B cell (primary cell): ENCODE measurements around the gene IST1. TPM values are rescaled to one million over a fixed set of nuclear protein-coding genes. Genes with fewer than 3 reads are reported as not detected.
A peak's percentile ranks its signal among the peaks of the same experiment; 100 is the strongest.

ENCODE experiments used
- ATAC-seq: fragments of 200-7000 bp; cut with Tn5 transposase; one replicate; pipeline ENCODE4 v1.10.0; 2021; ENCODE audit warnings: low read depth, mild to moderate bottlenecking, moderate number of reproducible peaks, moderate library complexity
- CTCF ChIA-PET: fragments of 350-600 bp; sonication (Branson Sonifier 250); formaldehyde crosslinking; loops from one replicate; lab custom pipeline; 2021; ENCODE audit warnings: antibody characterized with exemption, inconsistent platforms; lab: Charles Lee
- POLR2A ChIA-PET: fragments of 350-600 bp; sonication (Branson Sonifier 250); formaldehyde crosslinking; loops from one replicate; lab custom pipeline; 2021; ENCODE audit warnings: antibody characterized with exemption; lab: Charles Lee
- DNase-seq: peaks from one replicate; pipeline ENCODE4 v3.0.0; 2013
- H2AFZ ChIP-seq: 2 replicates; pipeline ENCODE4 v1.6.1; 2012; ENCODE audit warnings: mild to moderate bottlenecking, low read depth, low read length; ENCODE audit not compliant: insufficient read depth, poor library complexity, severe bottlenecking
- H3K27ac ChIP-seq, 2 donors: 1 replicate in 1 of 2; 2 replicates in 1 of 2; pipeline ENCODE4 v1.5.1; 2012 to 2013; ENCODE audit warnings: low read length in 2 of 2, mild to moderate bottlenecking in 2 of 2, moderate library complexity in 1 of 2
- H3K27me3 ChIP-seq, 4 experiments: fragments of 200-600 bp in 1 of 4; sonication (generic) in 1 of 4; replicated peaks in 1 of 4; 1 replicate in 2 of 4; 2 replicates in 2 of 4; pipeline versions ENCODE4 v1.6.1 to v1.7.0; 2013 to 2016; ENCODE audit warnings: low read length in 3 of 4, mild to moderate bottlenecking in 2 of 4, mixed read lengths in 1 of 4, moderate library complexity in 1 of 4; ENCODE audit not compliant: insufficient read depth in 4 of 4, control insufficient read depth in 3 of 4; ENCODE audit errors: control extremely low read depth in 1 of 4
- H3K36me3 ChIP-seq, 2 experiments: replicated peaks in 1 of 2; 1 replicate in 1 of 2; 2 replicates in 1 of 2; pipeline versions ENCODE4 v1.6.1 to v1.7.1; 2013; ENCODE audit warnings: low read length in 1 of 2; ENCODE audit not compliant: insufficient read depth in 2 of 2, control insufficient read depth in 1 of 2; ENCODE audit errors: control extremely low read depth in 1 of 2, extremely low read depth in 1 of 2
- H3K4me1 ChIP-seq, 2 donors: fragments of 200-600 bp in 1 of 2; sonication (generic) in 1 of 2; 1 replicate in 1 of 2; 2 replicates in 1 of 2; pipeline versions ENCODE4 v1.5.1 to v1.6.1; 2013 to 2017; ENCODE audit warnings: low read length in 2 of 2; ENCODE audit not compliant: control insufficient read depth in 2 of 2, insufficient read depth in 2 of 2
- H3K4me2 ChIP-seq: replicated peaks from 2 replicates; pipeline ENCODE3; 2012; ENCODE audit warnings: mild to moderate bottlenecking, low read depth, low read length; ENCODE audit not compliant: poor library complexity, severe bottlenecking
- H3K4me3 ChIP-seq, 5 experiments: fragments of 200-600 bp in 1 of 5; sonication (generic) in 1 of 5; 1 replicate in 3 of 5; 2 replicates in 2 of 5; pipeline versions ENCODE4 v1.5.1 to v1.7.0; 2011 to 2016; ENCODE audit warnings: low read length in 4 of 5, mild to moderate bottlenecking in 4 of 5, low read depth in 2 of 5, control low read depth in 1 of 5, moderate library complexity in 1 of 5; ENCODE audit not compliant: insufficient read depth in 1 of 5; ENCODE audit errors: control extremely low read depth in 1 of 5, extremely low read depth in 1 of 5
- H3K79me2 ChIP-seq: fragments of 200-600 bp; sonication (generic); one replicate; pipeline ENCODE4 v1.6.0; 2016; ENCODE audit warnings: low read length; ENCODE audit not compliant: control insufficient read depth, insufficient read depth
- H3K9ac ChIP-seq: fragments of 200-600 bp; sonication (generic); 2 replicates; pipeline ENCODE4 v1.6.1; 2017; ENCODE audit warnings: mild to moderate bottlenecking, low read length, moderate library complexity
- H3K9me3 ChIP-seq, 3 donors: one replicate each; pipeline versions ENCODE4 v1.6.1 to v1.7.1; 2013; ENCODE audit warnings: low read length in 2 of 3; ENCODE audit not compliant: control insufficient read depth in 2 of 3, insufficient read depth in 1 of 3; ENCODE audit errors: control extremely low read depth in 1 of 3
- H4K20me1 ChIP-seq: 2 replicates; pipeline ENCODE4 v1.6.0; 2012; ENCODE audit warnings: mild to moderate bottlenecking, low read length; ENCODE audit not compliant: insufficient read depth, control insufficient read depth, poor library complexity, severe bottlenecking
- H3K27ac Mint-ChIP-seq: one replicate; pipeline ENCODE4 v1.8.0; 2021; ENCODE audit warnings: mixed read lengths
- H3K27me3 Mint-ChIP-seq: one replicate; pipeline ENCODE4 v1.8.0; 2021; ENCODE audit warnings: mixed read lengths
- H3K4me1 Mint-ChIP-seq: one replicate; pipeline ENCODE4 v1.8.0; 2021; ENCODE audit warnings: mixed read lengths
- H3K4me3 Mint-ChIP-seq: one replicate; pipeline ENCODE4 v1.8.0; 2021; ENCODE audit warnings: mixed read lengths
- H3K9me3 Mint-ChIP-seq: one replicate; pipeline ENCODE4 v1.8.0; 2022; ENCODE audit warnings: mixed read lengths; ENCODE audit not compliant: insufficient read depth
- EZH2 ChIP-seq: IDR thresholded peaks from 2 replicates; pipeline ENCODE4 v1.6.1; 2012; ENCODE audit warnings: borderline replicate concordance, low read depth, mild to moderate bottlenecking, moderate library complexity, low read length; ENCODE audit not compliant: insufficient read depth, poor library complexity, severe bottlenecking
- WGBS: methylation state at CpG from one replicate; pipeline ENCODE4 v1.1.5; 2013; ENCODE audit warnings: missing lambda C conversion rate; ENCODE audit not compliant: insufficient coverage; 5-methylcytosine and 5-hydroxymethylcytosine counted together
- intact Hi-C: fragments of 100-400 bp; cut with micrococcal nuclease; formaldehyde crosslinking; loops from one replicate; pipeline ENCODE4 v1.10.0; 2022
- polyA plus RNA-seq: library from polyadenylated mRNA; depleted of rRNA; stranded (reverse); fragments of >200 nt; gene quantifications from 2 replicates; pipeline ENCODE4 v1.2.3, GENCODE V29; 2012
- total RNA-seq, 2 donors: library from RNA; stranded (reverse); fragments of 120-200 nt in 1 of 2; gene quantifications; 1 replicate in 1 of 2; 2 replicates in 1 of 2; pipeline versions ENCODE4 v1.2.3 to v1.2.4, GENCODE V29; 2013 to 2022
- TF ChIP-seq, protein P1 (sequence below): fragments of 200-600 bp; IDR thresholded peaks from one replicate; pipeline ENCODE4 v1.8.0; 2022; ENCODE audit warnings: antibody characterized with exemption, mild to moderate bottlenecking

IST1 gene
- total and polyA plus RNA-seq, 2 donors (not counting 1 experiment from before 2014, with no cell fraction given): 182 to 268 TPM

DNA sequence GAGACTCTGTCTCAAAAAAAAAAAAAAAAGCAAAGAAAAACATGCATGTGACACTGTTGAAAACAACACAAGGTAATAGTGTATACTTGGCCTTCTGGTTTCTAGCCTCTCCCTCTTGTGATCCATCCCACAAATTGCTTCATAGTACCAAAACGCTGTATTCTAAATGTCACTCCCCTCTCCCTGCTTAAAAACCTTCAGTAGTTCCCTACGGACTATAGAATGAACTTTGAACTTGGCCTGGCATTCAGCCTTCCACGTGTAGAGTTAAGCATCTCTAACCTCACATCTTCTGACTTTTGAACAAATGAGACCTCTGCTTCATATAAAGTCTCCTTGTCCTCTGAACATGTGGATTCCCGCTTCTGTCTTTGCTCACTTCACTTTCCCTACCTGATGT lies 16.4 kb upstream of the IST1 start:
- intact Hi-C loops: no loop called here
- Mint-ChIP-seq H3K9me3 (no peaks in the 10 kb centered on the region), H3K4me3 (no peak overlapping the region), H3K4me1 (peaks cover 29% of the 10 kb centered on the region), H3K27ac (peak overlapping the region; percentile 12), H3K27me3 (no peaks in the 10 kb centered on the region)
- Histone ChIP-seq H3K27me3 (no peaks in the 10 kb centered on the region), H3K4me1 (peaks cover 26 to 32% of the 10 kb centered on the region in 2 donors), H3K79me2 (peaks cover 24% of the 10 kb centered on the region), H3K36me3 (peaks cover 0 to 49% of the 10 kb centered on the region in 2 experiments), H3K9ac (no peak overlapping the region), H2AFZ (no peak overlapping the region), H3K27ac (no peak overlapping the region), H3K4me3 (no peak overlapping the region), H4K20me1 (no peaks in the 10 kb centered on the region), H3K4me2 (no peak overlapping the region), H3K9me3 (no peaks in the 10 kb centered on the region)
- ATAC-seq: no peak
- ChIA-PET POLR2A (no interaction called here), CTCF (no interaction called here)
- TF ChIP-seq EZH2: no peak
- TF ChIP-seq, protein P1, sequence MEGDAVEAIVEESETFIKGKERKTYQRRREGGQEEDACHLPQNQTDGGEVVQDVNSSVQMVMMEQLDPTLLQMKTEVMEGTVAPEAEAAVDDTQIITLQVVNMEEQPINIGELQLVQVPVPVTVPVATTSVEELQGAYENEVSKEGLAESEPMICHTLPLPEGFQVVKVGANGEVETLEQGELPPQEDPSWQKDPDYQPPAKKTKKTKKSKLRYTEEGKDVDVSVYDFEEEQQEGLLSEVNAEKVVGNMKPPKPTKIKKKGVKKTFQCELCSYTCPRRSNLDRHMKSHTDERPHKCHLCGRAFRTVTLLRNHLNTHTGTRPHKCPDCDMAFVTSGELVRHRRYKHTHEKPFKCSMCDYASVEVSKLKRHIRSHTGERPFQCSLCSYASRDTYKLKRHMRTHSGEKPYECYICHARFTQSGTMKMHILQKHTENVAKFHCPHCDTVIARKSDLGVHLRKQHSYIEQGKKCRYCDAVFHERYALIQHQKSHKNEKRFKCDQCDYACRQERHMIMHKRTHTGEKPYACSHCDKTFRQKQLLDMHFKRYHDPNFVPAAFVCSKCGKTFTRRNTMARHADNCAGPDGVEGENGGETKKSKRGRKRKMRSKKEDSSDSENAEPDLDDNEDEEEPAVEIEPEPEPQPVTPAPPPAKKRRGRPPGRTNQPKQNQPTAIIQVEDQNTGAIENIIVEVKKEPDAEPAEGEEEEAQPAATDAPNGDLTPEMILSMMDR: no peak
- 69% methylated on average over 4 of the region's 4 CpGs for WGBS
- no peak for DNase-seq

DNA sequence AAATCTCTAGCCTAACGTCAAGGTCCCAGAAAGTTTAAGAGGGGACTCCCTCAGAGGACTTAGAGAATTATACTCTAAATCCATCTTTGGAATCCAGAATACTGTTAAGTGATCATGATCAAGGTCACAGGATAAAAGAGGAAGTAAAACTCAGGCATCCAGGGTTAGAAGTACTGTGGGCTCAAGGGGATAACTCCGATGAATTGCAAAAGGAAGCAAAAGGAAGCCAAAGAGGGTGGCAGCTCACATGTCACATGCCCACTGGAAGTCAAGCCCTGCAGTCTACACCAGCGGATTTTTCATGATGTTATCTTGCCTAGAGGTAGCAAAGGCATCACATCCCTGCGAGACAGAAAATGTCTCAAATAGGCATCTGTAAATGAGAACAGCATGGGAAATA lies 15.2 kb upstream of the IST1 start:
- ATAC-seq (no peak), DNase-seq (no peak)
- TF ChIP-seq EZH2: no peak
- TF ChIP-seq, protein P1: no peak
- Mint-ChIP-seq H3K4me1 (peaks cover 37% of the 10 kb centered on the region), H3K9me3 (no peaks in the 10 kb centered on the region), H3K27ac (peak overlapping the region; percentile 87), H3K27me3 (no peaks in the 10 kb centered on the region), H3K4me3 (no peak overlapping the region)
- ChIA-PET POLR2A (interaction anchor here (0.6 kb wide), 1 partner anchor 39 kb away, joined by 6 read pairs; no protein-coding TSS in a partner anchor), CTCF (no interaction called here)
- Histone ChIP-seq H3K27me3 (no peaks in the 10 kb centered on the region), H3K9ac (peak overlapping the region; percentile 1), H2AFZ (no peak overlapping the region), H3K79me2 (peaks cover 34% of the 10 kb centered on the region), H3K27ac (peak overlapping the region in 1 of 2 donors; percentile 74), H3K9me3 (no peaks in the 10 kb centered on the region), H4K20me1 (no peaks in the 10 kb centered on the region), H3K4me1 (peaks cover 30 to 40% of the 10 kb centered on the region in 2 donors), H3K4me3 (no peak overlapping the region), H3K4me2 (peak overlapping the region; percentile 97), H3K36me3 (peaks cover 0 to 41% of the 10 kb centered on the region in 2 experiments)
- WGBS: 10% methylated on average over 3 of the region's 4 CpGs
- intact Hi-C loops: loop anchor here (2.0 to 5.0 kb wide), 2 partner anchors 15 to 127 kb away; partner anchors contain the start of genes DHODH and IST1
